ENCODE data around the gene FAM186B. TPM values are rescaled to one million over a fixed set of nuclear protein-coding genes. Genes with fewer than 3 reads are reported as not detected.

The FAM186B gene
- total RNA-seq, 1 experiment from 2014 or later: 0.42 TPM

DNA sequence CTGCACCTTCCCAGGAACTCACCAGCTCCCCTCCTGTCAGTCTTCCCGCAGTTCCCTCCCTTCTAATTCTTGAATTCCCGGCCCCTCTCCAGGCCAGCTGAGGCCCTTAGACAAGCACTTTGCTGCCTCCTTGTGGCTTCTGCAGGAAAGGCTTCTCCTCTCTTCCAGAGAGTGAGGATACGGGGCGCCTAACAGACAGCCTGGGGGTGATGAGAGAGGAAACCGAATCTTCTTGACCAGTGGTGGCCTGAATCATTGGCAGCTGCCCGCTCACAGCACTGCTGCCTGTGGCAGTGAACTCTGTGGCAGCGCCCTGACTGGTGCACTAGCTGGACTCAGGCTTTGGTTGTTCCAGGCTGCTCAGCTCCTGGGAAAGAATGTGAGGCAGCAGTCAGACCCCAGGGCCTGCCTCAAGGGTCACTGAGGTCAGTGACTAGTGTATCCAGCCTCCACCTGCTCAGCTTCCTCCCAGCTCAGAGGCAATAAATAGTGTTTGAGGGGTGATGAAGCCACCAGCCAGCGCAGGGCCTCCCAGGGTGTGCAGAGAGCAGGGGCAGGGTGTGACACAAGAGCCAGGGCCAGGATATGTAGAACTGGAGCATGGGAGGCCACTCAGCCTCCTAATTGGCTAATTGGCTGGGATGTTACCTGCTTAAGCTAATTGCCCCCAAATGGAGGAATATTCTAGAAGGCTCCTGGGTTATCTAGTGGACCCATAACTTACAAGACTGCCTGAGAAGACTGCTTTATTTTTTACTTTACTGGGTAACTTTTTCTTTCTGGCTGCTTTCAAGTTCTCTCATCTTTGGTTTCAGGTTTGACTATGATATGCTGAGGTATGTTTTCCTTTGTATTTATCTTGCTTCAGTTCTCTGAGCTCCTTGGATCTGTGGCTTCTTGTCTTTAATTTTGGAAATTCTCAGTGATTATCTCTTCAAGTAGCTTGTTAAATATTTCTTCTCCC is 24.6 kb downstream of the FAM186B start:
- H3K9me3 ChIP-seq (ENCODE audit: control insufficient read depth in 1 of 2, insufficient read depth in 1 of 2, low read depth in 1 of 2, low read length in 2 of 2): no peaks in the 10 kb centered on the region
- ATAC-seq (peak; percentile 97), DNase-seq (ENCODE audit: low read depth, low spot score) (peak; percentile 71)
- no peaks in the 10 kb centered on the region for H3K27me3 ChIP-seq (ENCODE audit: insufficient read depth, low read length)
- no peaks in the 10 kb centered on the region for H4K20me1 ChIP-seq (ENCODE audit: insufficient read depth)
- H3K36me3 ChIP-seq (ENCODE audit: control insufficient read depth in 1 of 2, insufficient read depth in 2 of 2, low read length in 2 of 2): peaks cover 0 to 2% of the 10 kb centered on the region in 2 experiments; a peak in 1 of 4 replicates
- H3K9me2 ChIP-seq (ENCODE audit: insufficient read depth): no peaks in the 10 kb centered on the region
- intact Hi-C loops (cut with micrococcal nuclease): loop anchor here (1.0 kb wide), 2 partner anchors 223 to 293 kb away; no protein-coding TSS in a partner anchor
- peaks cover 7 to 11% of the 10 kb centered on the region in 2 experiments; a peak in 3 of 4 replicates for H3K4me1 ChIP-seq (ENCODE audit: control insufficient read depth in 1 of 2, insufficient read depth in 2 of 2, low read length in 2 of 2)
- no peaks in the 10 kb centered on the region; the same call in 1 of the 2 replicates for H3K79me2 ChIP-seq (ENCODE audit: insufficient read depth, low read length)
- no TSS peak for BruUV-seq (replicated peaks)
- H3K9ac ChIP-seq (ENCODE audit: low read length): no peak overlapping the region
- no peak overlapping the region for H2AFZ ChIP-seq (ENCODE audit: low read depth, low read length, poor library complexity, severe bottlenecking)
- H3K4me2 ChIP-seq (ENCODE audit: low read length): peak overlapping the region; percentile 16; the same call in 1 of the 2 replicates
- H3K4me3 ChIP-seq (replicated peaks in 1 of 2; ENCODE audit: low read depth in 1 of 2, low read length in 2 of 2): no peak overlapping the region
- CTCF ChIA-PET: interaction anchor here (0.6 to 3.4 kb wide), 26 partner anchors 11 to 345 kb away, joined by 3 to 75 read pairs (median 4); partner anchors contain the start of genes DNAJC22 and SPATS2
- H3K27ac ChIP-seq (ENCODE audit: low read depth, low read length): no peak overlapping the region; the same call in 1 of the 2 replicates
- POLR2A ChIA-PET: interaction anchor here (0.7 to 1.5 kb wide), 4 partner anchors 222 to 317 kb away, joined by 3 to 6 read pairs (median 4); no protein-coding TSS in a partner anchor
- RAD21 ChIA-PET (ENCODE audit: low non-redundant PET in 1 of 2, low total read pairs in 2 of 2, uncharacterized antibody in 2 of 2, unreplicated experiment in 2 of 2): interaction anchor here (1.2 to 1.6 kb wide), 4 partner anchors 222 to 249 kb away, joined by 3 to 14 read pairs (median 8); no protein-coding TSS in a partner anchor
- TF ChIP-seq EZH2phosphoT487 (IDR thresholded peaks at IDR 0.05; ENCODE audit: borderline replicate concordance): no peak
- TF ChIP-seq, protein P1, sequence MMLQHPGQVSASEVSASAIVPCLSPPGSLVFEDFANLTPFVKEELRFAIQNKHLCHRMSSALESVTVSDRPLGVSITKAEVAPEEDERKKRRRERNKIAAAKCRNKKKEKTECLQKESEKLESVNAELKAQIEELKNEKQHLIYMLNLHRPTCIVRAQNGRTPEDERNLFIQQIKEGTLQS (IDR thresholded peaks at IDR 0.05): no peak
- TF ChIP-seq POLR2AphosphoS5 (IDR thresholded peaks at IDR 0.05; ENCODE audit: low read depth, low read length): no peak
- no peak for TF ChIP-seq EGR1 (IDR thresholded peaks at IDR 0.05; ENCODE audit: low read depth)
- TF ChIP-seq ZBTB33 (IDR thresholded peaks at IDR 0.05; ENCODE audit: extremely low read depth, insufficient replicate concordance, low read length): no peak
- no peak for TF ChIP-seq ZNF274 (IDR thresholded peaks at IDR 0.05; ENCODE audit: low read depth, low read length)
- no peak for TF ChIP-seq ELF1 (IDR thresholded peaks at IDR 0.05; ENCODE audit: borderline replicate concordance, low read depth)
- TF ChIP-seq YY1 (IDR thresholded peaks at IDR 0.05; ENCODE audit: extremely low read depth, insufficient replicate concordance, low read depth, low read length): peak; percentile 22
- TF ChIP-seq SIN3A (IDR thresholded peaks at IDR 0.05; ENCODE audit: low read depth): no peak
- no peak for TF ChIP-seq FOSL1 (IDR thresholded peaks at IDR 0.05; ENCODE audit: low read depth)
- TF ChIP-seq, protein P2, sequence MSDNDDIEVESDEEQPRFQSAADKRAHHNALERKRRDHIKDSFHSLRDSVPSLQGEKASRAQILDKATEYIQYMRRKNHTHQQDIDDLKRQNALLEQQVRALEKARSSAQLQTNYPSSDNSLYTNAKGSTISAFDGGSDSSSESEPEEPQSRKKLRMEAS (IDR thresholded peaks at IDR 0.05): no peak
- peak; percentile 90 to 92 (median 91) for TF ChIP-seq CTCF (IDR thresholded peaks at IDR 0.05 in 2 of 3, conservative IDR thresholded peaks at IDR 0.05 in 1 of 3; ENCODE audit: borderline replicate concordance in 1 of 3, insufficient read depth in 1 of 3, low read depth in 2 of 3, low read length in 2 of 3)
- no peak for TF ChIP-seq TCF7L2 (IDR thresholded peaks at IDR 0.05; ENCODE audit: borderline replicate concordance, extremely low read depth, insufficient read depth, insufficient read length)
- TF ChIP-seq CBX3 (IDR thresholded peaks at IDR 0.05; ENCODE audit: low read depth): no peak
- TF ChIP-seq SP1 (IDR thresholded peaks at IDR 0.05; ENCODE audit: low read depth): no peak
- no peak for TF ChIP-seq SRF (IDR thresholded peaks at IDR 0.05; ENCODE audit: low read depth)
- TF ChIP-seq EZH2 (IDR thresholded peaks at IDR 0.05): no peak
- no peak for TF ChIP-seq ZFX (IDR thresholded peaks at IDR 0.05)
